K562 (cell line): Measurements from ENCODE around the gene AQP6. TPM values are rescaled to one million over a fixed set of nuclear protein-coding genes. Genes with fewer than 3 reads are reported as not detected.

ENCODE experiments used
- ATAC-seq: fragments of 200-7000 bp; cut with Tn5 transposase; 3 replicates; pipeline ENCODE4 v1.9.1; 2020; ENCODE audit warnings: moderate library complexity
- BruUV-seq: library from RNA; stranded (reverse); fragments of 400-500 nt; replicated peaks from 2 replicates; lab custom pipeline; 2021; lab: Mats Ljungman, UMichigan
- CTCF ChIA-PET: fragments of 300-600 bp; formaldehyde crosslinking; extraction: SDS; loops from one replicate; lab custom pipeline; 2021; ENCODE audit warnings: low intra/inter-chr PET ratio; lab: Yijun Ruan, JAX
- POLR2A ChIA-PET: fragments of 300-600, 350-650 bp; sonication (Branson Sonifier 250); formaldehyde crosslinking; extraction: SDS; loops from one replicate; lab custom pipeline; 2021; ENCODE audit warnings: antibody characterized with exemption, inconsistent platforms; lab: Yijun Ruan, JAX
- DNase-seq, 4 experiments: peaks; one replicate each; pipeline versions ENCODE4 v3.0.0 to v3.0.0-alpha.2; 2011 to 2018; ENCODE audit warnings: low spot score in 3 of 4, mixed read lengths in 3 of 4; ENCODE audit errors: extremely low read depth in 1 of 4
- FAIRE-seq: peaks from 2 replicates; lab custom pipeline; 2011; peaks lifted over from hg19 to GRCh38; lab: Jason Lieb, UNC
- H2AFZ ChIP-seq: 2 replicates; pipeline ENCODE4 v1.6.0; 2011; ENCODE audit warnings: low read depth, low read length, control low read depth, inconsistent platforms
- H3K27ac ChIP-seq: fragments of 200-600 bp; 3 replicates; pipeline ENCODE4 v1.8.0; 2011; ENCODE audit warnings: low read depth, mild to moderate bottlenecking, control low read depth, inconsistent platforms, low read length, moderate library complexity, mixed read lengths; ENCODE audit errors: extremely low read depth
- H3K27me3 ChIP-seq, 2 experiments: fragments of 300-600 bp in 1 of 2; 2 replicates in 1 of 2; 3 replicates in 1 of 2; pipeline versions ENCODE4 v1.6.0 to v1.8.0; 2011; ENCODE audit warnings: inconsistent platforms in 2 of 2, low read length in 2 of 2, mild to moderate bottlenecking in 1 of 2, mixed read lengths in 1 of 2, moderate library complexity in 1 of 2; ENCODE audit not compliant: control insufficient read depth in 2 of 2, insufficient read depth in 2 of 2
- H3K36me3 ChIP-seq: fragments of 300-600 bp; 3 replicates; pipeline ENCODE4 v1.8.0; 2011; ENCODE audit warnings: mild to moderate bottlenecking, low read length, inconsistent platforms; ENCODE audit not compliant: control insufficient read depth, insufficient read depth
- H3K4me1 ChIP-seq, 2 experiments: fragments of 200-600 bp in 1 of 2; replicated peaks in 1 of 2; 2 replicates in 1 of 2; 3 replicates in 1 of 2; pipeline versions ENCODE4 v1.5.1 to v1.8.0; 2011; ENCODE audit warnings: inconsistent platforms in 2 of 2, low read length in 2 of 2, mild to moderate bottlenecking in 1 of 2, mixed read lengths in 1 of 2, moderate library complexity in 1 of 2; ENCODE audit not compliant: control insufficient read depth in 2 of 2, insufficient read depth in 2 of 2
- H3K4me2 ChIP-seq: 2 replicates; pipeline ENCODE4 v1.6.1; 2011; ENCODE audit warnings: low read length, control low read depth, inconsistent platforms, mixed read lengths; ENCODE audit not compliant: insufficient read depth
- H3K4me3 ChIP-seq: fragments of 200-600 bp; sonication (generic), shearing (Covaris generic); 2 replicates; pipeline ENCODE4 v1.5.1; 2016; ENCODE audit warnings: control low read depth, inconsistent platforms
- H3K79me2 ChIP-seq: fragments of 200-600 bp; 3 replicates; pipeline ENCODE4 v1.8.0; 2011; ENCODE audit warnings: low read length, inconsistent platforms; ENCODE audit not compliant: control insufficient read depth, insufficient read depth
- H3K9ac ChIP-seq, 2 experiments: 2 replicates each; pipeline versions ENCODE4 v1.6.0 to v1.6.1; 2011; ENCODE audit warnings: low read depth in 2 of 2, low read length in 2 of 2, control low read depth in 1 of 2, inconsistent platforms in 1 of 2, mild to moderate bottlenecking in 1 of 2, mixed read lengths in 1 of 2; ENCODE audit not compliant: insufficient read depth in 1 of 2
- H3K9me1 ChIP-seq: one replicate; pipeline ENCODE4 v1.6.0; 2011; ENCODE audit warnings: inconsistent platforms, mild to moderate bottlenecking, low read length, moderate library complexity; ENCODE audit not compliant: control insufficient read depth, insufficient read depth
- H3K9me3 ChIP-seq: replicated peaks from 2 replicates; pipeline ENCODE4 v1.5.1; 2011; ENCODE audit warnings: low read depth, low read length, inconsistent platforms; ENCODE audit not compliant: control insufficient read depth, insufficient read depth
- H4K20me1 ChIP-seq: replicated peaks from 2 replicates; pipeline ENCODE4 v1.6.1; 2011; ENCODE audit warnings: low read length, inconsistent platforms, mixed read lengths; ENCODE audit not compliant: control insufficient read depth, insufficient read depth
- ARHGAP35 ChIP-seq: fragments of 450-650 bp; IDR thresholded peaks from 2 replicates; pipeline ENCODE4 v1.6.1; 2018; ENCODE audit not compliant: partially characterized antibody
- ARID1B ChIP-seq: fragments of 450-650 bp; IDR thresholded peaks from 2 replicates; pipeline ENCODE4 v1.6.1; 2016; ENCODE audit warnings: antibody characterized with exemption, mild to moderate bottlenecking, inconsistent platforms
- CBX5 ChIP-seq: IDR thresholded peaks from 2 replicates; pipeline ENCODE4 v1.6.1; 2014; ENCODE audit warnings: low read depth, borderline replicate concordance
- FOXK1 ChIP-seq: sonication (generic); formaldehyde crosslinking; IDR thresholded peaks from 2 replicates; pipeline ENCODE4 v1.8.0; 2022; ENCODE audit warnings: missing genetic modification reagents, mild to moderate bottlenecking, borderline replicate concordance
- NFE2 ChIP-seq: IDR thresholded peaks from 2 replicates; pipeline ENCODE4 v1.6.1; 2014; ENCODE audit warnings: antibody characterized with exemption, low read depth
- SMC3 ChIP-seq: conservative IDR thresholded peaks from 2 replicates; pipeline ENCODE4 v1.6.1; 2011; ENCODE audit warnings: low read depth, low read length, improper control_type of control experiment; ENCODE audit not compliant: insufficient read depth
- TEAD1 ChIP-seq, 2 experiments: fragments of 450-650 bp in 1 of 2; sonication (generic) in 1 of 2; formaldehyde crosslinking; IDR thresholded peaks; 2 replicates each; pipeline versions ENCODE4 v1.4.0 to v1.8.0; 2020 to 2022; ENCODE audit warnings: mild to moderate bottlenecking in 2 of 2, missing genetic modification reagents in 1 of 2
- TGIF2 ChIP-seq: sonication (generic); formaldehyde crosslinking; IDR thresholded peaks from 2 replicates; pipeline ENCODE4 v1.8.1; 2022; ENCODE audit warnings: mild to moderate bottlenecking, missing genetic modification reagents, moderate library complexity
- ZBTB40 ChIP-seq, 2 experiments: fragments of 450-650 bp in 1 of 2; sonication (generic) in 1 of 2; formaldehyde crosslinking in 1 of 2; IDR thresholded peaks; 2 replicates each; pipeline versions ENCODE4 v1.7.1 to v1.9.0; 2016 to 2022; ENCODE audit warnings: inconsistent platforms in 1 of 2, mild to moderate bottlenecking in 1 of 2, missing genetic modification reagents in 1 of 2
- ZNF143 ChIP-seq: sonication (generic); formaldehyde crosslinking; IDR thresholded peaks from 2 replicates; pipeline ENCODE4 v1.9.0; 2022; ENCODE audit warnings: mild to moderate bottlenecking, missing genetic modification reagents
- WGBS: fragments of 100-300 bp; shearing (Covaris generic); methylation state at CpG from one replicate; pipeline ENCODE4 v1.1.6; 2016; ENCODE audit warnings: low coverage, mixed read lengths; ENCODE audit not compliant: insufficient coverage; ENCODE audit errors: missing lambda C conversion rate; 5-methylcytosine and 5-hydroxymethylcytosine counted together
- in situ Hi-C: fragments of 300-500 bp; cut with MboI; formaldehyde crosslinking; loops from 4 replicates; pipeline ENCODE4 v1.15.0; 2018; ENCODE audit warnings: inconsistent platforms, mixed read lengths
- intact Hi-C: fragments of 100-400 bp; cut with micrococcal nuclease; formaldehyde crosslinking; loops from 2 replicates; pipeline ENCODE4 v1.14.2; 2022
- polyA plus RNA-seq, 8 experiments: library from polyadenylated mRNA; depleted of rRNA in 4 of 8; stranded (reverse) in 5 of 8; unstranded in 3 of 8; fragments of >200 nt; fragmentation: Nextera tagmentation in 2 of 8; fragmentation: Illumina TruSeq in 1 of 8; extraction: Ambion mirVana in 2 of 8; extraction: Trizol in 1 of 8; gene quantifications; 2 replicates each; pipeline versions ENCODE4 v1.2.1 to v1.2.3, GENCODE V29; 2011 to 2014; ENCODE audit warnings: inconsistent platforms in 1 of 8, missing spikeins in 1 of 8
- total RNA-seq, 7 experiments: library from RNA; depleted of rRNA in 6 of 7; stranded (reverse); fragments of >200 nt in 6 of 7; fragmentation: Illumina TruSeq in 2 of 7; extraction: Trizol in 2 of 7; gene quantifications; 2 replicates each; pipeline versions ENCODE4 v1.2.1 to v1.2.3, GENCODE V29; 2011 to 2021; ENCODE audit warnings: low replicate concordance in 1 of 7
- TF ChIP-seq, protein P1 (sequence below): sonication (generic); formaldehyde crosslinking; IDR thresholded peaks from 2 replicates; pipeline ENCODE4 v1.8.0; 2022; ENCODE audit warnings: mild to moderate bottlenecking, missing genetic modification reagents

The AQP6 gene
- total and polyA plus RNA-seq, 9 of the 15 experiments (the other 6 are each of a cell fraction or from before 2014, with no cell fraction given): 0.05 to 0.12 TPM; not detected in 7

DNA sequence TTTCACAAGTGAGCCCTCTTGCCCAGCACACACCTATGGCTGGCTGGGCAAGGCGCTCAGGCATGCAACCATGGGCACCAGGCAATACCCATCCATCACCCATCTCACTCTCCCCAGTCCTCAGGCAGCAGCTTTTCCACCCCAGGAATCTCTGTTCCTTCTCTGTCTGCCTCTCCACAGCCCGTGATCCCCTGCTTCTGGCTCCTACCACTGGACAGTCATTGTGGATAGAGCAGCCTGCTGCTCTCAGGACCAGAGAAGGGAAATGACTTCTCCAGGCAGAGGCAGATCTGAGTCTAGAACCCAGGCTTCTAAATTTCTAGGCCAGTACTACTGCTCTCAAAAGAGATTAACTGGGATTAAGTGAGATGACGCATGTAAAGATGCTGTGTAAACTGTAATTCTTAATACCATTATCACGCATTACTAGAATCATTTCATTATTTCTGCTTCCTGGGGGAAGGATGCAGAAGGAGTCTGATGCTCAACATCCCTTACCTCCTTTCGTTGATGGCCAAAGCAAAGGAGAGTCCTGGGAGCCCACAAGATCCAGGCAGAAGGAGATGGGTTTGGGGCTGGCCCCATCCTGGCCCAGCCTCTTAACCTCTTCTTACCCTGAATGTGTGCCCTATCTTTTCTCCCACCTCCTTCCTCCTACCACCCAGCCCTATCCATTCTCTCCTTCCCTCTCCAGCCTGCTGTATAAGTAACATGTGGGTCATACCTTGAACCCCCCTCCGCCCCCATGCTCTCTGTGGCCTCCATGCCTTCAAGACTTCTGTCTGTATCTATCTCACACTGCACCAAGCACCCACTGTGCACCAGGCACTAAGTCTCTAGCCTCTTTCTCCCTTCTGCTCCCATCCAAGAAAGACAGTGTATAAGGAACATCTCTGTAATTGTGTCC is 15.8 kb upstream of the AQP6 start:
- peaks cover 0 to 21% of the 10 kb centered on the region in 2 experiments; a peak in 1 of 5 replicates for H3K4me1 ChIP-seq
- ATAC-seq (no peak), DNase-seq (no peak), FAIRE-seq (no peak)
- H3K9me3 ChIP-seq: no peaks in the 10 kb centered on the region
- POLR2A ChIA-PET: interaction anchor here (0.7 kb wide), 1 partner anchor 11 kb away, joined by 4 read pairs; no protein-coding TSS in a partner anchor
- intact Hi-C loops (no loop called here), in situ Hi-C loops (no loop called here)
- H3K36me3 ChIP-seq: no peaks in the 10 kb centered on the region
- no peaks in the 10 kb centered on the region for H3K79me2 ChIP-seq
- BruUV-seq: no TSS peak
- no peak overlapping the region for H3K9ac ChIP-seq
- no peaks in the 10 kb centered on the region for H4K20me1 ChIP-seq
- CTCF ChIA-PET: no interaction called here
- H3K4me3 ChIP-seq: no peak overlapping the region
- no peak overlapping the region for H2AFZ ChIP-seq
- H3K27me3 ChIP-seq: peaks cover 11 to 43% of the 10 kb centered on the region in 2 experiments; a peak in 4 of 5 replicates
- H3K27ac ChIP-seq: no peak overlapping the region
- WGBS: 3% methylated on average over 5 of the region's 6 CpGs
- H3K9me1 ChIP-seq: no peaks in the 10 kb centered on the region
- no peak overlapping the region for H3K4me2 ChIP-seq
- no peak for TF ChIP-seq CBX5
- TF ChIP-seq SMC3: no peak
- TF ChIP-seq, protein P1, sequence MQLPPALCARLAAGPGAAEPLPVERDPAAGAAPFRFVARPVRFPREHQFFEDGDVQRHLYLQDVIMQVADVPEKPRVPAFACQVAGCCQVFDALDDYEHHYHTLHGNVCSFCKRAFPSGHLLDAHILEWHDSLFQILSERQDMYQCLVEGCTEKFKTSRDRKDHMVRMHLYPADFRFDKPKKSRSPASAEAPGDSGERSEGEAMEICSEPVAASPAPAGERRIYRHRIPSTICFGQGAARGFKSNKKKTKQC (CRISPR knock-in tag): no peak
- TF ChIP-seq ARID1B: no peak
- no peak for TF ChIP-seq NFE2
- no peak for TF ChIP-seq FOXK1
- no peak for TF ChIP-seq ARHGAP35
- TF ChIP-seq ZBTB40 (IDR thresholded peaks at IDR 0.05): no peak
- TF ChIP-seq ZBTB40 (CRISPR knock-in tag; IDR thresholded peaks at IDR 0.05): no peak
- no peak for TF ChIP-seq TGIF2
- TF ChIP-seq TEAD1 (CRISPR knock-in tag; IDR thresholded peaks at IDR 0.05): no peak
- no peak for TF ChIP-seq ZNF143
